HFFc6 (cell line): ENCODE data around the gene EXOC4. TPM values are rescaled to one million over a fixed set of nuclear protein-coding genes. Genes with fewer than 3 reads are reported as not detected.

Source experiments
- DNase-seq: peaks from one replicate; pipeline ENCODE4 v3.0.0-alpha.2; 2018
- H3K27ac Mint-ChIP-seq: 2 replicates; pipeline ENCODE4 v1.8.0; 2020; ENCODE audit warnings: mild to moderate bottlenecking, mixed read lengths
- H3K27me3 Mint-ChIP-seq: 2 replicates; pipeline ENCODE4 v1.8.0; 2021; ENCODE audit warnings: mild to moderate bottlenecking, moderate library complexity, mixed read lengths; ENCODE audit not compliant: insufficient read depth
- H3K36me3 Mint-ChIP-seq: 2 replicates; pipeline ENCODE4 v1.8.0; 2021; ENCODE audit warnings: low read depth, mixed read lengths
- H3K4me1 Mint-ChIP-seq: 2 replicates; pipeline ENCODE4 v1.8.0; 2020; ENCODE audit warnings: low read depth, mixed read lengths
- H3K4me3 Mint-ChIP-seq: 2 replicates; pipeline ENCODE4 v1.8.0; 2020; ENCODE audit warnings: mild to moderate bottlenecking, moderate library complexity, mixed read lengths
- H3K9me3 Mint-ChIP-seq: 2 replicates; pipeline ENCODE4 v1.8.0; 2020; ENCODE audit warnings: mild to moderate bottlenecking, mixed read lengths
- CTCF ChIP-seq: fragments of 200-600 bp; sonication (generic); IDR thresholded peaks from 2 replicates; pipeline ENCODE4 v1.5.0; 2021; ENCODE audit warnings: antibody characterized with exemption, mild to moderate bottlenecking
- total RNA-seq, 6 experiments: library from RNA; stranded (reverse); fragmentation: NEBNext Ultra II Directional; extraction: Animal tissue kit (Norgen Biotek cat#: 25700); gene quantifications; 2 replicates in 1 of 6; 3 replicates in 5 of 6; pipeline ENCODE4 v1.2.3, GENCODE V29; 2021

Gene EXOC4
- total RNA-seq, 6 experiments from 2014 or later, result 57.6 to 67.6 (median 61.4) TPM

DNA sequence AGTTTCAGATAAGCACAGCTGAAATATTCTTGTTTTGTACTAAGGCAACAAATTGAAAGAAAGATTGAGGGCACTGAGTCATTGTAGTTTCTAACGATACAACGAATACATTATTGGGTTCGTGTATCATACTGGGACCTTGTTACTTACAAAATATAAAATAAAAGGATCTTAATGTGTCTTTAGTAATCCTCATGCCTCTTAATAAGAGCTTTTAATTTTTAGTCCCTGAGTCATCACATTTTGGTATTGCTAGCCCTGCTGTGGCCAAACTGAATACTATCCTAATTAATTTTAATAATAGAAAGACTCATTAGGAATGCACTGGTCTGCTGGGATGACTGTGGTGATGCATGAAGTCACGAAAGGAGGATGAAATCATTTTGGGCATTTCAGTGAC is 309.7 kb downstream of the EXOC4 start:
- Mint-ChIP-seq H3K4me3 (peak overlapping the region; percentile 74), H3K27me3 (peaks cover 2% of the 10 kb centered on the region; the same call in 1 of the 2 replicates), H3K27ac (peak overlapping the region; percentile 89), H3K36me3 (no peaks in the 10 kb centered on the region), H3K4me1 (peaks cover 52% of the 10 kb centered on the region), H3K9me3 (no peaks in the 10 kb centered on the region)
- DNase-seq, result peak; percentile 87
- no peak for TF ChIP-seq CTCF

GRCh38 chr7:133563251-133563650 is 310.4 kb downstream of the EXOC4 start:
- Mint-ChIP-seq H3K36me3 (no peaks in the 10 kb centered on the region), H3K4me1 (peaks cover 55% of the 10 kb centered on the region), H3K4me3 (peak overlapping the region; percentile 74), H3K9me3 (no peaks in the 10 kb centered on the region), H3K27ac (peak overlapping the region; percentile 57), H3K27me3 (peaks cover 2% of the 10 kb centered on the region; the same call in 1 of the 2 replicates)
- TF ChIP-seq CTCF, result no peak
- DNase-seq, result no peak

- no peaks in the 10 kb centered on the region for H3K36me3 Mint-ChIP-seq
- TF ChIP-seq CTCF, result peak; percentile 74
- H3K27ac Mint-ChIP-seq, result no peak overlapping the region
- H3K4me3 Mint-ChIP-seq, result no peak overlapping the region
- H3K4me1 Mint-ChIP-seq, result peaks cover 66% of the 10 kb centered on the region
- peaks cover 2% of the 10 kb centered on the region; the same call in 1 of the 2 replicates for H3K27me3 Mint-ChIP-seq
- no peak for DNase-seq
- H3K9me3 Mint-ChIP-seq, result no peaks in the 10 kb centered on the region
Measured at GRCh38 chr7:133564484-133564883, 311.6 kb downstream of the EXOC4 start.

DNA sequence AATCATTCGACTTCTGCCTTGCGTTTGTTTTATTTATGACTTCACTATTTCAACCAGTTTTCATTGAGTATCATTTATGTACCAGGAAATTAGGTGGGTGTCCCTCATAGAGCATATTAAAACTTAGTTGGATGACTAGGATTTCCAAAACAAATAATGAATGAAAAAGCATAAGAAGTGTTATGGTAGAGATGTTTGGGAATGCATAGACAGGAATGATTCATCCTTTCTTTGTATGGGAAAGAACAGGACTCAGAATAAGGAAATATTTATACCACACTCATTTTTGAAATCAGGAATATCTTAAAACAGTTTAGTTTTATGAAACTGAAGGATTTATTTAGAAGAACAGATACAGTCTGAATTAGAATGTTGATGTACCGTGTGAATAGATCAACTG is 315.7 kb downstream of the EXOC4 start:
- H3K4me3 Mint-ChIP-seq, result no peak overlapping the region
- H3K4me1 Mint-ChIP-seq, result peaks cover 59% of the 10 kb centered on the region
- no peaks in the 10 kb centered on the region for H3K36me3 Mint-ChIP-seq
- H3K27ac Mint-ChIP-seq, result no peak overlapping the region
- no peak for DNase-seq
- TF ChIP-seq CTCF, result no peak
- no peaks in the 10 kb centered on the region for H3K9me3 Mint-ChIP-seq
- H3K27me3 Mint-ChIP-seq, result peaks cover 2% of the 10 kb centered on the region; the same call in 1 of the 2 replicates

- H3K4me3 Mint-ChIP-seq, result no peak overlapping the region
- H3K9me3 Mint-ChIP-seq, result no peaks in the 10 kb centered on the region
- H3K36me3 Mint-ChIP-seq, result no peaks in the 10 kb centered on the region
- H3K4me1 Mint-ChIP-seq, result peaks cover 45% of the 10 kb centered on the region
- H3K27me3 Mint-ChIP-seq, result peaks cover 2% of the 10 kb centered on the region; the same call in 1 of the 2 replicates
- no peak for TF ChIP-seq CTCF
- H3K27ac Mint-ChIP-seq, result no peak overlapping the region
- no peak for DNase-seq
Measured at GRCh38 chr7:133570321-133570720, 317.4 kb downstream of the EXOC4 start.

DNA sequence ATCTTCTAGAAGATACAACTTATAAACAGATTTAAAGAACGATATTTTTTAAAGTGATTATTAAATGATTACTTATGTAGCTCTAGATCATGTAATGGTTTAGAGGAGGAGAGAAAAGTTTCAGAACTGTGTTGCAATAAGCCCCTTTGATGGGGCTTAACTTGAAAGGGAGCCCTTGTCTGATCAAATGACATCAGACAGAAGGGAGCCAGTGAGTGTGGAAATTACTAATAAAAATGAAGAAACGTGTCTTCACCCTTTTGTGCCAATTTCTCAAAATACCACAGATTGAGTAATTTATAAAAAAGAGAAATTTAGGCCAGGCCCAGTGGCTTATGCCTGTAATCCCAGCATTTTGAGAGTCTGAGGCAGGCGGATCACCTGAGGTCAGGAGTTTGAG is 318.2 kb downstream of the EXOC4 start:
- H3K36me3 Mint-ChIP-seq, result no peaks in the 10 kb centered on the region
- no peak overlapping the region for H3K4me3 Mint-ChIP-seq
- no peak overlapping the region for H3K27ac Mint-ChIP-seq
- H3K4me1 Mint-ChIP-seq, result peaks cover 45% of the 10 kb centered on the region
- no peaks in the 10 kb centered on the region for H3K9me3 Mint-ChIP-seq
- H3K27me3 Mint-ChIP-seq, result peaks cover 2% of the 10 kb centered on the region; the same call in 1 of the 2 replicates
- TF ChIP-seq CTCF, result no peak
- no peak for DNase-seq
